Colonic mucosa (tissue), 4 donors: ENCODE measurements around the gene PCGF3. TPM values are rescaled to one million over a fixed set of nuclear protein-coding genes. Genes with fewer than 3 reads are reported as not detected.

Experiments
- DNase-seq: peaks from one replicate; pipeline ENCODE4 v3.0.0-alpha.2; 2020
- H3K27ac ChIP-seq: fragments of 200-600 bp; one replicate; pipeline ENCODE4 v1.8.0; 2021
- H3K27me3 ChIP-seq: fragments of 200-600 bp; one replicate; pipeline ENCODE4 v1.8.0; 2021
- H3K36me3 ChIP-seq: fragments of 200-600 bp; one replicate; pipeline ENCODE4 v1.8.0; 2021
- H3K4me1 ChIP-seq: fragments of 200-600 bp; one replicate; pipeline ENCODE4 v1.8.0; 2021; ENCODE audit warnings: mild to moderate bottlenecking
- H3K4me3 ChIP-seq: fragments of 200-600 bp; one replicate; pipeline ENCODE4 v1.8.0; 2021
- H3K9ac ChIP-seq, 2 donors: one replicate each; pipeline ENCODE4 v1.7.0; 2013; ENCODE audit warnings: control low read depth in 2 of 2, low read depth in 2 of 2, low read length in 2 of 2
- H3K9me3 ChIP-seq: fragments of 200-600 bp; one replicate; pipeline ENCODE4 v1.8.0; 2021
- CTCF ChIP-seq: fragments of 200-600 bp; IDR thresholded peaks from one replicate; pipeline ENCODE4 v1.8.0; 2022; ENCODE audit warnings: antibody characterized with exemption, mild to moderate bottlenecking
- intact Hi-C: fragments of 100-400 bp; cut with DNase I; formaldehyde crosslinking; loops from one replicate; pipeline ENCODE4 v1.14.1; 2022
- total RNA-seq, 2 donors: library from RNA; stranded (reverse); fragmentation: NEBNext Ultra II Directional in 1 of 2; extraction: Animal tissue kit (Norgen Biotek cat#: 25700) in 1 of 2; gene quantifications; one replicate each; pipeline ENCODE4 v1.2.1, GENCODE V29; 2021
- donor health status: healthy.
- donor health status: DM: no; HTN: no; CAD: no.
- donor health status: DM: no; HTN: no; CAD: no.

PCGF3 gene
- total RNA-seq, 2 donors from 2014 or later = 50.8 to 53.2 TPM

DNA sequence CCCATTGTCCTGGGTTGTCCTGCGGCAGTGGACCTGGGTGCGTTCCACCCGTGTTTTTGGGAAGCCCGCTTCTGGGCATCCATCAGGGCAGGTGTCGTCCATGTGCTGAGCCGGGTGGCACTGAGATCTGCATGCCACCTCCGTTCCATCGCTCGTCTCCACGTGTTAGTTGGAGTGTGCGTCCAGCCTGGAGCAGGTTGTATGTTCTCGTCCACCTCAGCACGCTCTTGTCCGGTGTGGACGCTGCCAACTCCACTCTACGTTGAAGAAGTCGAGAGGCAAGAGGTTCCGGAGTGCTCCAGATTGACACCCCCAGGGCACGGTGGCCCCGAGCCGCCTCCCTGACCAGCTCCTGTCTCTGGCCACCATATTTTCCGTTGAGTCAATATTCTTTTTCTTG, 33.9 kb downstream of the PCGF3 start:
- Histone ChIP-seq H3K4me3 (no peak overlapping the region), H3K36me3 (peaks cover 5% of the 10 kb centered on the region), H3K4me1 (no peaks in the 10 kb centered on the region), H3K9me3 (no peaks in the 10 kb centered on the region), H3K27ac (no peak overlapping the region), H3K27me3 (no peaks in the 10 kb centered on the region), H3K9ac (no peak overlapping the region)
- no peak for TF ChIP-seq CTCF
- no peak for DNase-seq
- intact Hi-C loops = no loop called here

DNA sequence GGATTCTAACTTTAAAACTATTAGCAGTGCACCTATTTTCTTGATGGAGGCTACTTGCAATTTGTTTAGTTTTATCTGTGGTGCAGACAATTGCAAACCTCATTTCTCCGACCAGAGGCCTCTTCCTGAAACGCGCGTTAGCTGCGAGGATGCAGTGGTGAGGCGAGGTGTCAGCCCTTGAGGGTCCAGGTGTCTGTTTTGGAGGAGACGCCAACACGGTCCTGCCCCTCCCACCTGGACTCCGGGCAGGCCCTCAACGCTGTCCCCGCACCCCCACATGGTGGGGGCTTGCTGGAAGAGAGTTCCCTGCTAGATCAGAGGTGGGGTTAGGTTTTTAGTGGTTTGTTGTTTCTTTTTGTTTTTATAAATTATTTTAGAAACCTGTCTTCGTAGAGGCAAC, 34.4 kb downstream of the PCGF3 start:
- H3K36me3 ChIP-seq = peaks cover under 1% of the 10 kb centered on the region
- no peak for DNase-seq

DNA sequence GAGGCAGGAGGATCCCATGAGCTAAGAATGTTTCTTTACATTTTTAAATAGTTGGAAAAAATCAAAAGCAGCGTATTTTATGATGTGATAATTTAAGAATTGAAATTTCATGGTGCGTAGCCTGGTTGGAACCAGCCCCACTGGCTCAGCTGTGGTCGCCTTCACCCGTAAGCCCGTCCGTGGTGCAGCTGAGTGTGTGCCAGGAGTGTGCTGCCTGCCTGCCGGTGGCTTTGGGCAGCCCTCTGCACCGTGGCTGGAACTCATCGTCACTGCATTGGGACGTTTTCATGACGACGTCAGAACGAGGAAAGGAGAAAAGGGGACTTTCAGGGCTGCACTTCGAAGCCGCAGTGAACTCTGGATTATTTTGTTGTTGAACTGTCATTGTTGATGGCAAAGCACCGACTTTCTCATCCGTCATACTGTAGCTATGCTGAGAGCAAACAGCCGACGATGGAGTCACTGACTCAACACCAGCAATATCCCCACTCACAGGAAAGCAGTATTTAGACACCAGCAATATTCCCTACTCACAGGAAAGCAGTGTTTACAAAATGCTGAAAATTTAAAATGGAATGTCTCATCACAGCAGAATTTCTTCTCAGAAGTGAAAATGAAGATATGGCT, 35.1 kb downstream of the PCGF3 start:
- no peak overlapping the region for H3K27ac ChIP-seq
- no peaks in the 10 kb centered on the region for H3K9me3 ChIP-seq
- no peak overlapping the region for H3K4me3 ChIP-seq
- intact Hi-C loops = no loop called here
- no peaks in the 10 kb centered on the region for H3K27me3 ChIP-seq
- H3K9ac ChIP-seq = no peak overlapping the region
- DNase-seq = no peak
- no peak for TF ChIP-seq CTCF
- H3K36me3 ChIP-seq = no peaks in the 10 kb centered on the region
- H3K4me1 ChIP-seq = no peaks in the 10 kb centered on the region

More for the DNA sequence above, 34.4 kb downstream of the PCGF3 start:
- no peaks in the 10 kb centered on the region for H3K9me3 ChIP-seq
- H3K4me3 ChIP-seq = no peak overlapping the region
- H3K9ac ChIP-seq = no peak overlapping the region
- no peaks in the 10 kb centered on the region for H3K4me1 ChIP-seq
- no peak overlapping the region for H3K27ac ChIP-seq
- intact Hi-C loops = no loop called here
- H3K27me3 ChIP-seq = no peaks in the 10 kb centered on the region
- no peak for TF ChIP-seq CTCF

GRCh38 chr4:742096-742741, 36.6 kb downstream of the PCGF3 start:
- Histone ChIP-seq H3K36me3 (no peaks in the 10 kb centered on the region), H3K9ac (no peak overlapping the region), H3K9me3 (no peaks in the 10 kb centered on the region), H3K27me3 (no peaks in the 10 kb centered on the region), H3K27ac (no peak overlapping the region), H3K4me1 (no peaks in the 10 kb centered on the region), H3K4me3 (no peak overlapping the region)
- intact Hi-C loops = no loop called here
- TF ChIP-seq CTCF = no peak
- DNase-seq = no peak

GRCh38 chr4:742742-743311, 37.2 kb downstream of the PCGF3 start:
- no peak overlapping the region for H3K4me3 ChIP-seq
- H3K36me3 ChIP-seq = no peaks in the 10 kb centered on the region
- H3K27ac ChIP-seq = no peak overlapping the region
- intact Hi-C loops = no loop called here
- DNase-seq = peak; percentile 77
- peak; percentile 91 for TF ChIP-seq CTCF
- no peaks in the 10 kb centered on the region for H3K9me3 ChIP-seq
- H3K9ac ChIP-seq = no peak overlapping the region
- no peaks in the 10 kb centered on the region for H3K27me3 ChIP-seq
- H3K4me1 ChIP-seq = no peaks in the 10 kb centered on the region
